GM12873 (cell line): ENCODE results near the gene PUM2.

ENCODE experiments used
- CTCF ChIP-seq: IDR thresholded peaks from 2 replicates; pipeline ENCODE4 v1.5.1; 2012; ENCODE audit warnings: low read depth, mild to moderate bottlenecking, moderate library complexity, low read length, control low read depth; ENCODE audit not compliant: insufficient read depth; ENCODE audit errors: missing control alignments

The PUM2 gene

GRCh38 chr2:20346565-20347381, 3.9 kb downstream of the PUM2 start:
- no peak for TF ChIP-seq CTCF

GRCh38 chr2:20343128-20343527, 7.5 kb downstream of the PUM2 start:
- TF ChIP-seq CTCF: no peak

- TF ChIP-seq CTCF: no peak
Observed at GRCh38 chr2:20339012-20339411, 11.6 kb downstream of the PUM2 start.

- TF ChIP-seq CTCF: no peak
Observed at GRCh38 chr2:20334605-20335203, 15.9 kb downstream of the PUM2 start.

GRCh38 chr2:20333738-20334137, 16.9 kb downstream of the PUM2 start:
- no peak for TF ChIP-seq CTCF

GRCh38 chr2:20330192-20330591, 20.5 kb downstream of the PUM2 start:
- no peak for TF ChIP-seq CTCF

GRCh38 chr2:20327370-20327769, 23.3 kb downstream of the PUM2 start:
- no peak for TF ChIP-seq CTCF
